Measurements from ENCODE around the gene TEDDM1.

Gene TEDDM1

GRCh38 chr1:182376936-182377574, 23.4 kb downstream of the TEDDM1 start:
- Histone ChIP-seq H3K4me3 (ENCODE audit: low read depth, low read length) (no peak overlapping the region), H3K9ac (ENCODE audit: low read depth, low read length) (no peak overlapping the region), H3K9me3 (ENCODE audit: control insufficient read depth, insufficient read depth, low read length) (no peaks in the 10 kb centered on the region), H3K36me3 (ENCODE audit: control insufficient read depth, insufficient read depth, low read length) (peaks cover 10% of the 10 kb centered on the region), H3K27me3 (ENCODE audit: control insufficient read depth, insufficient read depth, low read length) (no peaks in the 10 kb centered on the region), H3K27ac (ENCODE audit: low read depth, low read length) (no peak overlapping the region), H3K4me1 (ENCODE audit: control insufficient read depth, insufficient read depth, low read length) (no peaks in the 10 kb centered on the region)

- Histone ChIP-seq H3K27me3 (ENCODE audit: control insufficient read depth, insufficient read depth, low read length) (no peaks in the 10 kb centered on the region), H3K36me3 (ENCODE audit: control insufficient read depth, insufficient read depth, low read length) (no peaks in the 10 kb centered on the region), H3K27ac (ENCODE audit: low read depth, low read length) (no peak overlapping the region), H3K4me1 (ENCODE audit: control insufficient read depth, insufficient read depth, low read length) (no peaks in the 10 kb centered on the region), H3K4me3 (ENCODE audit: low read depth, low read length) (no peak overlapping the region), H3K9ac (ENCODE audit: low read depth, low read length) (no peak overlapping the region), H3K9me3 (ENCODE audit: control insufficient read depth, insufficient read depth, low read length) (no peaks in the 10 kb centered on the region)
Observed at GRCh38 chr1:182374101-182374834, 26.2 kb downstream of the TEDDM1 start.

GRCh38 chr1:182370532-182370931, 29.9 kb downstream of the TEDDM1 start:
- Histone ChIP-seq H3K4me1 (ENCODE audit: control insufficient read depth, insufficient read depth, low read length) (no peaks in the 10 kb centered on the region), H3K9me3 (ENCODE audit: control insufficient read depth, insufficient read depth, low read length) (no peaks in the 10 kb centered on the region), H3K9ac (ENCODE audit: low read depth, low read length) (no peak overlapping the region), H3K27me3 (ENCODE audit: control insufficient read depth, insufficient read depth, low read length) (no peaks in the 10 kb centered on the region), H3K27ac (ENCODE audit: low read depth, low read length) (no peak overlapping the region), H3K4me3 (ENCODE audit: low read depth, low read length) (no peak overlapping the region), H3K36me3 (ENCODE audit: control insufficient read depth, insufficient read depth, low read length) (no peaks in the 10 kb centered on the region)

- no peaks in the 10 kb centered on the region for H3K27me3 ChIP-seq (ENCODE audit: control insufficient read depth, insufficient read depth, low read length)
- H3K4me3 ChIP-seq (ENCODE audit: low read depth, low read length) = no peak overlapping the region
- H3K9ac ChIP-seq (ENCODE audit: low read depth, low read length) = no peak overlapping the region
- no peaks in the 10 kb centered on the region for H3K9me3 ChIP-seq (ENCODE audit: control insufficient read depth, insufficient read depth, low read length)
- H3K36me3 ChIP-seq (ENCODE audit: control insufficient read depth, insufficient read depth, low read length) = no peaks in the 10 kb centered on the region
- no peaks in the 10 kb centered on the region for H3K4me1 ChIP-seq (ENCODE audit: control insufficient read depth, insufficient read depth, low read length)
- H3K27ac ChIP-seq (ENCODE audit: low read depth, low read length) = no peak overlapping the region
Observed at GRCh38 chr1:182368903-182369302, 31.6 kb downstream of the TEDDM1 start.

- Histone ChIP-seq H3K27ac (ENCODE audit: low read depth, low read length) (no peak overlapping the region), H3K9ac (ENCODE audit: low read depth, low read length) (no peak overlapping the region), H3K9me3 (ENCODE audit: control insufficient read depth, insufficient read depth, low read length) (no peaks in the 10 kb centered on the region), H3K36me3 (ENCODE audit: control insufficient read depth, insufficient read depth, low read length) (no peaks in the 10 kb centered on the region), H3K4me1 (ENCODE audit: control insufficient read depth, insufficient read depth, low read length) (peaks cover 1% of the 10 kb centered on the region; the same call in 1 of the 2 replicates), H3K4me3 (ENCODE audit: low read depth, low read length) (no peak overlapping the region), H3K27me3 (ENCODE audit: control insufficient read depth, insufficient read depth, low read length) (no peaks in the 10 kb centered on the region)
Observed at GRCh38 chr1:182368358-182368757, 32.1 kb downstream of the TEDDM1 start.

- Histone ChIP-seq H3K4me3 (ENCODE audit: low read depth, low read length) (no peak overlapping the region), H3K36me3 (ENCODE audit: control insufficient read depth, insufficient read depth, low read length) (no peaks in the 10 kb centered on the region), H3K27ac (ENCODE audit: low read depth, low read length) (no peak overlapping the region), H3K4me1 (ENCODE audit: control insufficient read depth, insufficient read depth, low read length) (peaks cover 6% of the 10 kb centered on the region; the same call in 1 of the 2 replicates), H3K9me3 (ENCODE audit: control insufficient read depth, insufficient read depth, low read length) (no peaks in the 10 kb centered on the region), H3K9ac (ENCODE audit: low read depth, low read length) (no peak overlapping the region), H3K27me3 (ENCODE audit: control insufficient read depth, insufficient read depth, low read length) (no peaks in the 10 kb centered on the region)
Observed at GRCh38 chr1:182367926-182368325, 32.5 kb downstream of the TEDDM1 start.

DNA sequence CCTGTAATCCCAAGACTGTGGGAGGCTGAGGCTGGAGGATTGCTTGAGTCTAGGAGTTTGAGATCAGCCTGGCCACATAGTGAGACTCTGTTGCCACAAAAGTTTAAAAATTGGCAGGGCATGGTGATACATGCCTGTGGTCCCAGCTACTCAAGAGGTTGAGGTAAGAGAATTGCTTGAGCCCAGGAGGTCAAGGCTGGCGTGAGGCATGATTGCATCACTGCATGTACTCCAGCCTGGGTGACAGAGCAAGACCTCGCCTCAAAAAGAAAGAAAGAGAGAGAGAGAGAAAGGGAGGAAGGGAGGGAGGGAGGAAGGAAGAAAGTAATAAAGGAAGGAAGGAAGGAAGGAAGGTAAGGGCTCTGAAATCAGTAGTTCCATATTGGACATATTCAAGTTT, 33.9 kb downstream of the TEDDM1 start:
- Histone ChIP-seq H3K27ac (ENCODE audit: low read depth, low read length) (no peak overlapping the region), H3K9ac (ENCODE audit: low read depth, low read length) (no peak overlapping the region), H3K4me3 (ENCODE audit: low read depth, low read length) (no peak overlapping the region), H3K27me3 (ENCODE audit: control insufficient read depth, insufficient read depth, low read length) (no peaks in the 10 kb centered on the region), H3K4me1 (ENCODE audit: control insufficient read depth, insufficient read depth, low read length) (peaks cover 8% of the 10 kb centered on the region; the same call in 1 of the 2 replicates), H3K36me3 (ENCODE audit: control insufficient read depth, insufficient read depth, low read length) (no peaks in the 10 kb centered on the region), H3K9me3 (ENCODE audit: control insufficient read depth, insufficient read depth, low read length) (no peaks in the 10 kb centered on the region)

DNA sequence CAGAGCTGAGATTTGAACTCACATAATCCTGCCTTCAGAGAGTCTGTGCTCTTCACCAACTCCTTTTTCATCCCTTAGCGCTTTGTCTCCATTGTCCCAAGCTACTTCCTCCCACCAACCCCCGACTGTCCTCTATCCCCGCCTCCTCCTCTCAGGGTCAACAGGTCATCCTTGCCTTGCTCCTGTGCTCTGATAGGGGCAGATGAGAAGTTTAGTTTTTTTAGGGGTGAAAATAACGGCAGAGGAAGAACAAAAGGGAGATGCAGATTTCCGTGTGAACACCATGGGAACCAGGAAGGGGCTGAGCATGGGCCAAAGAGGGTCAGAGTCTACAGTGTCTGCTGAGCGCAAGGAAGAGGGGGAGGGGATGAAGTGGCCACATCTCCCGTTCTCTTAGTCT, 40.8 kb downstream of the TEDDM1 start:
- H3K27me3 ChIP-seq (ENCODE audit: control insufficient read depth, insufficient read depth, low read length) = no peaks in the 10 kb centered on the region
- H3K36me3 ChIP-seq (ENCODE audit: control insufficient read depth, insufficient read depth, low read length) = no peaks in the 10 kb centered on the region
- no peaks in the 10 kb centered on the region for H3K9me3 ChIP-seq (ENCODE audit: control insufficient read depth, insufficient read depth, low read length)
- H3K27ac ChIP-seq (ENCODE audit: low read depth, low read length) = no peak overlapping the region
- H3K4me3 ChIP-seq (ENCODE audit: low read depth, low read length) = no peak overlapping the region
- H3K4me1 ChIP-seq (ENCODE audit: control insufficient read depth, insufficient read depth, low read length) = peaks cover 27% of the 10 kb centered on the region
- H3K9ac ChIP-seq (ENCODE audit: low read depth, low read length) = no peak overlapping the region

DNA sequence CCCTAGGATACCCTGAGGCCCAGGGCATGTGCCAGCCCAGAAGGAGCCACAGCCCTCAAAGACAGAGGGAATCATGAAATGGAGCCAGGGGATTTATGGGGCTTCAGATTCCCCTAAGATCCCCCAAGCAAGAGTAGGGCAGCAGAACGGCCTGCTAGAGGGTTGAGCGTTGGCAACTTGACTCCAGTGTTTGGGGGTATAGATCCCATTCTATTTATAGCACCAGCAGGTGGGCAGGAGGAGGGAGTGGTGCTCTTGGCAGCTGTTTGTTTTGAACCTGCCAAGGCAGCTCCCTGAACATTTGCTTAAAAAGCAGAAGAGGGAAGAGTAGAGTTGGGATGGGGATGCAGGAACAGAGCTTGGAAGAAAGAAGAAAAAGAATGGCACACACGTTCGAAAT, 42.6 kb downstream of the TEDDM1 start:
- H3K27me3 ChIP-seq (ENCODE audit: control insufficient read depth, insufficient read depth, low read length) = no peaks in the 10 kb centered on the region
- no peak overlapping the region for H3K27ac ChIP-seq (ENCODE audit: low read depth, low read length)
- H3K9me3 ChIP-seq (ENCODE audit: control insufficient read depth, insufficient read depth, low read length) = no peaks in the 10 kb centered on the region
- H3K36me3 ChIP-seq (ENCODE audit: control insufficient read depth, insufficient read depth, low read length) = no peaks in the 10 kb centered on the region
- peaks cover 21% of the 10 kb centered on the region for H3K4me1 ChIP-seq (ENCODE audit: control insufficient read depth, insufficient read depth, low read length)
- no peak overlapping the region for H3K9ac ChIP-seq (ENCODE audit: low read depth, low read length)
- no peak overlapping the region for H3K4me3 ChIP-seq (ENCODE audit: low read depth, low read length)

DNA sequence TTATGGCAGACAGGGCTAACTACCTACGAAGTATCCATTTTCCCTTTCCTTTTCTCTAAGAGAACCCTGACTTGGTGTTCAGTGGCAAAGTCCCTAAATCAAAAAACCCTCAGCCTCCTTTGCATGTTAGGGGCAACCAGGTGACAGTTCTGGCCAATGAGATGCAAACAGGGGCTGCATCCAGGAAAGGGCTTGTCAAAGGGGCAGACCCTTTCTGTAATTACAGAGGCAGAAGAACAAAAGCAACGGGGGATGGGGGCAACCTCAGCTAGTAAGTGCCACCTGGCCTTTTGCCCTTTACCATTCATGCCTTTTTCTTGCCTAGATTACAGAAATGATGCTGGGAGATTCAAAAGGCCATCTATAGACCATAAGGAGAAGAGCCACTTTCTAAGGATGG, 43.3 kb downstream of the TEDDM1 start:
- Histone ChIP-seq H3K4me1 (ENCODE audit: control insufficient read depth, insufficient read depth, low read length) (peaks cover 19% of the 10 kb centered on the region), H3K4me3 (ENCODE audit: low read depth, low read length) (no peak overlapping the region), H3K27me3 (ENCODE audit: control insufficient read depth, insufficient read depth, low read length) (no peaks in the 10 kb centered on the region), H3K9ac (ENCODE audit: low read depth, low read length) (no peak overlapping the region), H3K27ac (ENCODE audit: low read depth, low read length) (no peak overlapping the region), H3K36me3 (ENCODE audit: control insufficient read depth, insufficient read depth, low read length) (no peaks in the 10 kb centered on the region), H3K9me3 (ENCODE audit: control insufficient read depth, insufficient read depth, low read length) (no peaks in the 10 kb centered on the region)

DNA sequence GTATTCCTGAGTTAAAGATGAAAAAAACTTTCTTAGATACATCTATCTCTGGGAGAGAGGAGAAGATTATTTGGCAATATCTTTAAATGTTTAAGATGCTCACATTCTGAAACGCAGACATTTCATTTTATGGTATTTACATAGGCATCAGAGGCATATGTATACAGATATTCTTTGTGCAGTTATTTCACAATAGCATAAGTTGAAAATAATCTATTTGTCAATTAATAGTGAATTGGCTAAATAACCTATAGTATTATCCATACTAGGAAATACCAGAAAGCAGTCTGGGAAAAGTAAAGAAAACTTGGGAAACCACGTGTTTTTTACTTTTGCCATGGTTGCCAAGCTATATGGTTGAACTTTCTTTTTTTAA, 44.8 kb downstream of the TEDDM1 start:
- Histone ChIP-seq H3K4me1 (ENCODE audit: control insufficient read depth, insufficient read depth, low read length) (peaks cover 19% of the 10 kb centered on the region), H3K27ac (ENCODE audit: low read depth, low read length) (no peak overlapping the region), H3K4me3 (ENCODE audit: low read depth, low read length) (no peak overlapping the region), H3K9ac (ENCODE audit: low read depth, low read length) (no peak overlapping the region), H3K9me3 (ENCODE audit: control insufficient read depth, insufficient read depth, low read length) (no peaks in the 10 kb centered on the region), H3K36me3 (ENCODE audit: control insufficient read depth, insufficient read depth, low read length) (no peaks in the 10 kb centered on the region), H3K27me3 (ENCODE audit: control insufficient read depth, insufficient read depth, low read length) (no peaks in the 10 kb centered on the region)

Measured in HUES48 (cell line).